GM19397 (cell line): ENCODE results near the gene RSPO4.

ENCODE experiments used
- ATAC-seq: cut with Tn5 transposase; IDR thresholded peaks from one replicate; pipeline ENCODE4 v1.9.1; 2021; ENCODE audit warnings: mild to moderate bottlenecking, moderate library complexity; ENCODE audit not compliant: unreplicated experiment

RSPO4 gene

GRCh38 chr20:911882-912600 lies 90.1 kb downstream of the RSPO4 start:
- ATAC-seq = no peak

GRCh38 chr20:910870-911770 lies 91.0 kb downstream of the RSPO4 start:
- ATAC-seq = no peak

- no peak for ATAC-seq
Measured at GRCh38 chr20:910132-910869, 91.8 kb downstream of the RSPO4 start.

- ATAC-seq = no peak
Measured at GRCh38 chr20:909641-910040, 92.5 kb downstream of the RSPO4 start.
